OCI-LY1 (cell line): ENCODE measurements around the gene TTC31.

Experiments
- CTCF ChIP-seq: fragments of 200-600 bp; sonication (generic), shearing (Covaris generic); IDR thresholded peaks from 2 replicates; pipeline ENCODE4 v1.5.1; 2017; ENCODE audit warnings: mild to moderate bottlenecking, antibody characterized with exemption, low read length, moderate library complexity, mixed read lengths
- EZH2 ChIP-seq: fragments of 200-600 bp; sonication (generic), shearing (Covaris generic); IDR thresholded peaks from 2 replicates; pipeline ENCODE4 v1.8.0; 2017; ENCODE audit warnings: borderline replicate concordance, mixed run types, mild to moderate bottlenecking, antibody characterized with exemption, low read length, moderate library complexity, mixed read lengths

- TF ChIP-seq CTCF (no peak), EZH2 (no peak)
Measured at GRCh38 chr2:74497777-74498499, 15.1 kb downstream of the TTC31 start.
